K562 (cell line): ENCODE measurements around the gene MORF4L1. TPM values are rescaled to one million over a fixed set of nuclear protein-coding genes. Genes with fewer than 3 reads are reported as not detected.
A peak's percentile ranks its signal among the peaks of the same experiment; 100 is the strongest.

Experiments used
- NCOA6 ChIP-seq: fragments of 450-650 bp; IDR thresholded peaks from 2 replicates; pipeline ENCODE4 v1.6.1; 2017; ENCODE audit warnings: mild to moderate bottlenecking
- POLR2G ChIP-seq: fragments of 200-400 bp; formaldehyde crosslinking; IDR thresholded peaks from 2 replicates; pipeline ENCODE4 v1.6.1; 2017; ENCODE audit warnings: low read depth, mild to moderate bottlenecking, antibody characterized with exemption, low read length, moderate library complexity
- RFX7 ChIP-seq: fragments of 250-450 bp; sonication (Bioruptor Pico); IDR thresholded peaks from 2 replicates; pipeline ENCODE4 v1.5.1; 2021; ENCODE audit warnings: mild to moderate bottlenecking
- TEAD2 ChIP-seq: fragments of 450-650 bp; IDR thresholded peaks from 2 replicates; pipeline ENCODE4 v1.6.1; 2016; ENCODE audit warnings: missing genetic modification characterization, control low read depth, missing compliant biosample characterization
- polyA plus RNA-seq, 8 experiments: library from polyadenylated mRNA; depleted of rRNA in 4 of 8; stranded (reverse) in 5 of 8; unstranded in 3 of 8; fragments of >200 nt; fragmentation: Nextera tagmentation in 2 of 8; fragmentation: Illumina TruSeq in 1 of 8; extraction: Ambion mirVana in 2 of 8; extraction: Trizol in 1 of 8; gene quantifications; 2 replicates each; pipeline versions ENCODE4 v1.2.1 to v1.2.3, GENCODE V29; 2011 to 2014; ENCODE audit warnings: inconsistent platforms in 1 of 8, missing spikeins in 1 of 8
- total RNA-seq, 7 experiments: library from RNA; depleted of rRNA in 6 of 7; stranded (reverse); fragments of >200 nt in 6 of 7; fragmentation: Illumina TruSeq in 2 of 7; extraction: Trizol in 2 of 7; gene quantifications; 2 replicates each; pipeline versions ENCODE4 v1.2.1 to v1.2.3, GENCODE V29; 2011 to 2021; ENCODE audit warnings: low replicate concordance in 1 of 7
- TF ChIP-seq, protein P1 (sequence below): sonication (generic); formaldehyde crosslinking; IDR thresholded peaks from 2 replicates; pipeline ENCODE4 v1.8.0; 2023; ENCODE audit warnings: missing genetic modification reagents, mild to moderate bottlenecking, borderline replicate concordance
- TF ChIP-seq, protein P2 (sequence below): fragments of 450-650 bp; IDR thresholded peaks from 2 replicates; pipeline ENCODE4 v1.7.0; 2016; ENCODE audit warnings: borderline replicate concordance
- TF ChIP-seq, protein P3 (sequence below): sonication (generic); formaldehyde crosslinking; IDR thresholded peaks from 2 replicates; pipeline ENCODE4 v1.8.1; 2023; ENCODE audit warnings: mild to moderate bottlenecking, missing genetic modification reagents
- TF ChIP-seq, protein P4 (sequence below): fragments of 200-800 bp; sonication (Bioruptor generic); IDR thresholded peaks from 2 replicates; pipeline ENCODE4 v1.6.1; 2017; ENCODE audit warnings: missing genetic modification characterization, missing compliant biosample characterization
- TF ChIP-seq, protein P5 (sequence below): sonication (generic); formaldehyde crosslinking; IDR thresholded peaks from 2 replicates; pipeline ENCODE4 v1.8.1; 2023; ENCODE audit warnings: mild to moderate bottlenecking, missing genetic modification reagents

Gene MORF4L1
- total and polyA plus RNA-seq, 9 of the 15 experiments (the other 6 are each of a cell fraction or from before 2014, with no cell fraction given), result 127 to 615 (median 281) TPM

DNA sequence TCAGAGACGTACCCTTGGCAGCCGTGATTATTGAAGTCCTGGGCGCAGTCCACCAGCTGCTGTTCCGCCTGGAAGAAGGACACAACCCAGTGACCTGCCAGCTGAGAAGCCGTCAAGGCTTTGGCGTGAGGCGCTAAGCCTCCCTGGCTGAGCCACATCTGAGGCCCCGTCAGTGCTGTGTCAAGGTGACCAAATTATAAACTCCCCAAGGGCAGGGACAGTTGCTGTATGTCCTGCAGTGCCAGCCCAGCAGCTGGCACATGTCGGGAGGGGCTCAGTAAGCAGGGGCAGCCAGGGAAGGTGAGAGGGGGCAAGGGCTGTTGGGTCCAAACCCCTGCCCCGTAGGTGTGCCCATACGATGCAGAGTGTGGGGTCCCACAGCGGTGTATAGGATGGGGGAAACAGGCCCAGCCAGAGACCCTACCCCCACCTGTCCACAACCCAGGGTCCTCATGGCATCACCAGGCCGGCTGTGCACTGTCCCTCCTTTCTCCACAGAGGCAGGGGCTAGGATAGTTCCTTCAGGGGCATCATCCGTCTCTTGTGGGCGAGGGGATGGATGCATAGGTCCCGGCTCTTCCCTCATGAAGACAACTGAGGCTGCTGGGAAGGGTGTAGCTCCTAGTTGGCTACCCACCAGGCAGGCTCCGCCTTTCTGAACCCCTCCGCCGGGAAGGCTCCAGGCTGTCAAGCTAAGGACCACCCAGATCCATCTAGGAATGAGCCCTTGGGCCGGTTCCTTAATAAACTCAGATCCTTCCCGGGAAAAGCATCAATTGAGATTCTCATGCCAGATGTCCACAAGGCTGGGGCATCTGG, 59.0 kb downstream of the MORF4L1 start (continued):
- TF ChIP-seq, protein P1, sequence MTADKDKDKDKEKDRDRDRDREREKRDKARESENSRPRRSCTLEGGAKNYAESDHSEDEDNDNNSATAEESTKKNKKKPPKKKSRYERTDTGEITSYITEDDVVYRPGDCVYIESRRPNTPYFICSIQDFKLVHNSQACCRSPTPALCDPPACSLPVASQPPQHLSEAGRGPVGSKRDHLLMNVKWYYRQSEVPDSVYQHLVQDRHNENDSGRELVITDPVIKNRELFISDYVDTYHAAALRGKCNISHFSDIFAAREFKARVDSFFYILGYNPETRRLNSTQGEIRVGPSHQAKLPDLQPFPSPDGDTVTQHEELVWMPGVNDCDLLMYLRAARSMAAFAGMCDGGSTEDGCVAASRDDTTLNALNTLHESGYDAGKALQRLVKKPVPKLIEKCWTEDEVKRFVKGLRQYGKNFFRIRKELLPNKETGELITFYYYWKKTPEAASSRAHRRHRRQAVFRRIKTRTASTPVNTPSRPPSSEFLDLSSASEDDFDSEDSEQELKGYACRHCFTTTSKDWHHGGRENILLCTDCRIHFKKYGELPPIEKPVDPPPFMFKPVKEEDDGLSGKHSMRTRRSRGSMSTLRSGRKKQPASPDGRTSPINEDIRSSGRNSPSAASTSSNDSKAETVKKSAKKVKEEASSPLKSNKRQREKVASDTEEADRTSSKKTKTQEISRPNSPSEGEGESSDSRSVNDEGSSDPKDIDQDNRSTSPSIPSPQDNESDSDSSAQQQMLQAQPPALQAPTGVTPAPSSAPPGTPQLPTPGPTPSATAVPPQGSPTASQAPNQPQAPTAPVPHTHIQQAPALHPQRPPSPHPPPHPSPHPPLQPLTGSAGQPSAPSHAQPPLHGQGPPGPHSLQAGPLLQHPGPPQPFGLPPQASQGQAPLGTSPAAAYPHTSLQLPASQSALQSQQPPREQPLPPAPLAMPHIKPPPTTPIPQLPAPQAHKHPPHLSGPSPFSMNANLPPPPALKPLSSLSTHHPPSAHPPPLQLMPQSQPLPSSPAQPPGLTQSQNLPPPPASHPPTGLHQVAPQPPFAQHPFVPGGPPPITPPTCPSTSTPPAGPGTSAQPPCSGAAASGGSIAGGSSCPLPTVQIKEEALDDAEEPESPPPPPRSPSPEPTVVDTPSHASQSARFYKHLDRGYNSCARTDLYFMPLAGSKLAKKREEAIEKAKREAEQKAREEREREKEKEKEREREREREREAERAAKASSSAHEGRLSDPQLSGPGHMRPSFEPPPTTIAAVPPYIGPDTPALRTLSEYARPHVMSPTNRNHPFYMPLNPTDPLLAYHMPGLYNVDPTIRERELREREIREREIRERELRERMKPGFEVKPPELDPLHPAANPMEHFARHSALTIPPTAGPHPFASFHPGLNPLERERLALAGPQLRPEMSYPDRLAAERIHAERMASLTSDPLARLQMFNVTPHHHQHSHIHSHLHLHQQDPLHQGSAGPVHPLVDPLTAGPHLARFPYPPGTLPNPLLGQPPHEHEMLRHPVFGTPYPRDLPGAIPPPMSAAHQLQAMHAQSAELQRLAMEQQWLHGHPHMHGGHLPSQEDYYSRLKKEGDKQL (CRISPR knock-in tag), result no peak
- TF ChIP-seq POLR2G (peak; percentile 60), NCOA6 (no peak), RFX7 (CRISPR knock-in tag) (no peak), TEAD2 (tag) (no peak)
- TF ChIP-seq, protein P2, sequence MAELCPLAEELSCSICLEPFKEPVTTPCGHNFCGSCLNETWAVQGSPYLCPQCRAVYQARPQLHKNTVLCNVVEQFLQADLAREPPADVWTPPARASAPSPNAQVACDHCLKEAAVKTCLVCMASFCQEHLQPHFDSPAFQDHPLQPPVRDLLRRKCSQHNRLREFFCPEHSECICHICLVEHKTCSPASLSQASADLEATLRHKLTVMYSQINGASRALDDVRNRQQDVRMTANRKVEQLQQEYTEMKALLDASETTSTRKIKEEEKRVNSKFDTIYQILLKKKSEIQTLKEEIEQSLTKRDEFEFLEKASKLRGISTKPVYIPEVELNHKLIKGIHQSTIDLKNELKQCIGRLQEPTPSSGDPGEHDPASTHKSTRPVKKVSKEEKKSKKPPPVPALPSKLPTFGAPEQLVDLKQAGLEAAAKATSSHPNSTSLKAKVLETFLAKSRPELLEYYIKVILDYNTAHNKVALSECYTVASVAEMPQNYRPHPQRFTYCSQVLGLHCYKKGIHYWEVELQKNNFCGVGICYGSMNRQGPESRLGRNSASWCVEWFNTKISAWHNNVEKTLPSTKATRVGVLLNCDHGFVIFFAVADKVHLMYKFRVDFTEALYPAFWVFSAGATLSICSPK, result no peak
- TF ChIP-seq, protein P3, sequence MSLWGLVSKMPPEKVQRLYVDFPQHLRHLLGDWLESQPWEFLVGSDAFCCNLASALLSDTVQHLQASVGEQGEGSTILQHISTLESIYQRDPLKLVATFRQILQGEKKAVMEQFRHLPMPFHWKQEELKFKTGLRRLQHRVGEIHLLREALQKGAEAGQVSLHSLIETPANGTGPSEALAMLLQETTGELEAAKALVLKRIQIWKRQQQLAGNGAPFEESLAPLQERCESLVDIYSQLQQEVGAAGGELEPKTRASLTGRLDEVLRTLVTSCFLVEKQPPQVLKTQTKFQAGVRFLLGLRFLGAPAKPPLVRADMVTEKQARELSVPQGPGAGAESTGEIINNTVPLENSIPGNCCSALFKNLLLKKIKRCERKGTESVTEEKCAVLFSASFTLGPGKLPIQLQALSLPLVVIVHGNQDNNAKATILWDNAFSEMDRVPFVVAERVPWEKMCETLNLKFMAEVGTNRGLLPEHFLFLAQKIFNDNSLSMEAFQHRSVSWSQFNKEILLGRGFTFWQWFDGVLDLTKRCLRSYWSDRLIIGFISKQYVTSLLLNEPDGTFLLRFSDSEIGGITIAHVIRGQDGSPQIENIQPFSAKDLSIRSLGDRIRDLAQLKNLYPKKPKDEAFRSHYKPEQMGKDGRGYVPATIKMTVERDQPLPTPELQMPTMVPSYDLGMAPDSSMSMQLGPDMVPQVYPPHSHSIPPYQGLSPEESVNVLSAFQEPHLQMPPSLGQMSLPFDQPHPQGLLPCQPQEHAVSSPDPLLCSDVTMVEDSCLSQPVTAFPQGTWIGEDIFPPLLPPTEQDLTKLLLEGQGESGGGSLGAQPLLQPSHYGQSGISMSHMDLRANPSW (CRISPR knock-in tag), result no peak
- TF ChIP-seq, protein P4, sequence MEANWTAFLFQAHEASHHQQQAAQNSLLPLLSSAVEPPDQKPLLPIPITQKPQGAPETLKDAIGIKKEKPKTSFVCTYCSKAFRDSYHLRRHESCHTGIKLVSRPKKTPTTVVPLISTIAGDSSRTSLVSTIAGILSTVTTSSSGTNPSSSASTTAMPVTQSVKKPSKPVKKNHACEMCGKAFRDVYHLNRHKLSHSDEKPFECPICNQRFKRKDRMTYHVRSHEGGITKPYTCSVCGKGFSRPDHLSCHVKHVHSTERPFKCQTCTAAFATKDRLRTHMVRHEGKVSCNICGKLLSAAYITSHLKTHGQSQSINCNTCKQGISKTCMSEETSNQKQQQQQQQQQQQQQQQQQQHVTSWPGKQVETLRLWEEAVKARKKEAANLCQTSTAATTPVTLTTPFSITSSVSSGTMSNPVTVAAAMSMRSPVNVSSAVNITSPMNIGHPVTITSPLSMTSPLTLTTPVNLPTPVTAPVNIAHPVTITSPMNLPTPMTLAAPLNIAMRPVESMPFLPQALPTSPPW (CRISPR knock-in tag), result no peak
- TF ChIP-seq, protein P5, sequence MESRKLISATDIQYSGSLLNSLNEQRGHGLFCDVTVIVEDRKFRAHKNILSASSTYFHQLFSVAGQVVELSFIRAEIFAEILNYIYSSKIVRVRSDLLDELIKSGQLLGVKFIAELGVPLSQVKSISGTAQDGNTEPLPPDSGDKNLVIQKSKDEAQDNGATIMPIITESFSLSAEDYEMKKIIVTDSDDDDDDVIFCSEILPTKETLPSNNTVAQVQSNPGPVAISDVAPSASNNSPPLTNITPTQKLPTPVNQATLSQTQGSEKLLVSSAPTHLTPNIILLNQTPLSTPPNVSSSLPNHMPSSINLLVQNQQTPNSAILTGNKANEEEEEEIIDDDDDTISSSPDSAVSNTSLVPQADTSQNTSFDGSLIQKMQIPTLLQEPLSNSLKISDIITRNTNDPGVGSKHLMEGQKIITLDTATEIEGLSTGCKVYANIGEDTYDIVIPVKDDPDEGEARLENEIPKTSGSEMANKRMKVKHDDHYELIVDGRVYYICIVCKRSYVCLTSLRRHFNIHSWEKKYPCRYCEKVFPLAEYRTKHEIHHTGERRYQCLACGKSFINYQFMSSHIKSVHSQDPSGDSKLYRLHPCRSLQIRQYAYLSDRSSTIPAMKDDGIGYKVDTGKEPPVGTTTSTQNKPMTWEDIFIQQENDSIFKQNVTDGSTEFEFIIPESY (CRISPR knock-in tag), result peak; percentile 92
